Psoas muscle (tissue), 8 donors: ENCODE measurements around the gene MMD2. TPM values are rescaled to one million over a fixed set of nuclear protein-coding genes. Genes with fewer than 3 reads are reported as not detected.

Experiments used
- ATAC-seq, 4 donors: fragments of 200-7000 bp; cut with Tn5 transposase; one replicate each; pipeline ENCODE4 v1.9.1; 2020; ENCODE audit warnings: moderate library complexity in 3 of 4, mild to moderate bottlenecking in 2 of 4
- DNase-seq, 2 donors: peaks; one replicate each; pipeline ENCODE4 v3.0.0-alpha.2; 2020
- H3K27ac ChIP-seq: fragments of 200-600 bp; one replicate; pipeline ENCODE4 v1.8.0; 2022
- H3K27me3 ChIP-seq, 3 donors: fragments of 200-600 bp in 1 of 3; one replicate each; pipeline versions ENCODE4 v1.6.1 to v1.8.0; 2013 to 2022; ENCODE audit warnings: low read length in 2 of 3, mild to moderate bottlenecking in 2 of 3, moderate library complexity in 1 of 3; ENCODE audit not compliant: insufficient read depth in 3 of 3
- H3K36me3 ChIP-seq, 2 donors: fragments of 200-600 bp in 1 of 2; one replicate each; pipeline versions ENCODE4 v1.6.1 to v1.8.0; 2013 to 2022; ENCODE audit warnings: low read depth in 1 of 2, mild to moderate bottlenecking in 1 of 2, moderate library complexity in 1 of 2; ENCODE audit not compliant: insufficient read depth in 1 of 2
- H3K4me1 ChIP-seq: fragments of 200-600 bp; one replicate; pipeline ENCODE4 v1.8.0; 2022
- H3K4me3 ChIP-seq: fragments of 200-600 bp; one replicate; pipeline ENCODE4 v1.8.0; 2022; ENCODE audit warnings: mild to moderate bottlenecking
- H3K9me3 ChIP-seq: fragments of 200-600 bp; one replicate; pipeline ENCODE4 v1.8.0; 2022
- WGBS, 3 donors: extraction: QIAGEN DNeasy Blood & Tissue Kit; methylation state at CpG; one replicate each; pipeline versions ENCODE4 v1.1.6 to v1.1.7; 2013; 5-methylcytosine and 5-hydroxymethylcytosine counted together
- intact Hi-C, 2 donors: fragments of 100-400 bp; cut with DNase I; formaldehyde crosslinking; loops; one replicate each; pipeline versions ENCODE4 v1.11.0 to v1.14.2; 2022
- polyA plus RNA-seq, 3 donors: library from polyadenylated mRNA; stranded (reverse); fragments of 200-250 nt; gene quantifications; one replicate each; pipeline ENCODE4 v1.2.3, GENCODE V29; 2013
- total RNA-seq, 4 donors: library from RNA; stranded (reverse); fragmentation: NEBNext Ultra II Directional in 2 of 4; extraction: Animal tissue kit (Norgen Biotek cat#: 25700) in 2 of 4; gene quantifications; one replicate each; pipeline versions ENCODE4 v1.2.1 to v1.2.4, GENCODE V29; 2021 to 2023
- TF ChIP-seq, protein P1 (sequence below): fragments of 200-600 bp; IDR thresholded peaks from one replicate; pipeline ENCODE4 v1.8.0; 2022; ENCODE audit warnings: antibody characterized with exemption
- donor health status: healthy with polysubstance abuse.
- donor health status: DM: no; HTN: no; CAD: no; lungs with moderate emphysema.
- donor health status: Bipolar disorder and iron deficiency.
- donor health status: healthy.
- donor health status: DM: yes; HTN: yes; CAD: no.
- donor health status: DM: no; HTN: no; CAD: no.
- donor health status: DM: no; HTN: no; CAD: no.
- donor health status: DM: yes; HTN: yes; CAD: no.

The MMD2 gene
- total and polyA plus RNA-seq, 7 donors: 0.01 TPM; not detected in 6

DNA sequence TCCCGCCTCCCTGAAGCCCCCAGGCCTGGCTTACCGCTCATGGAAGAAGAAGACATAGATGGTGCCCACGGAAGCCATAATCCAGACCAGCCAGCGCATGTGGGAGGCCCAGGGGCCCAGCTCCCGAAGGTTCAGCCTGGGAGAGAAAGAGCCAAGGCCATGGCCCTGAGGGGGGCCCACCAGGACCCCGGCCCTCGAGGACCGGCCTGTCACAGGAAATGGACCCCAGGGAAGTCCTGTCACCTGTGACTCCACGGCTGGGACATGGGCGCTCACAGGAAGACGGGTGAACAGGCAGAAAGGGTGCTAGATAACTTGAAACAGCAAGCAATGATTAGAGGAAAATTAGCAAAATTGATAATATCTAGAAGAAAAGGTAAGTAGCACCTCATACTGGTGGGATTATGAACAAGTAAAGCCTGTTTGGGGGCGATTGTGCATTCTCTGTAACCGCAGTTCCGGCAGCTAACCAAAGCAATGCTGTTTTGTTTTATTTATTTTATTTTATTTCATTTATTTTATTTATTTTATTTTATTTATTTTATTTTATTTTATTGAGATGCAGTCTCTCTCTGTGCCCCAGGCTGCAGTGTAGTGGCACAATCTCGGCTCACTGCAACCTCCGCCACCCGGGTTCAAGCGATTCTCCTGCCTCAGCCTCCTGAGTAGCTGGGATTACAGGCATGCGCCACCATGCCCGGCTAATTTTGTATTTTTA, 47.7 kb downstream of the MMD2 start:
- TF ChIP-seq, protein P1, sequence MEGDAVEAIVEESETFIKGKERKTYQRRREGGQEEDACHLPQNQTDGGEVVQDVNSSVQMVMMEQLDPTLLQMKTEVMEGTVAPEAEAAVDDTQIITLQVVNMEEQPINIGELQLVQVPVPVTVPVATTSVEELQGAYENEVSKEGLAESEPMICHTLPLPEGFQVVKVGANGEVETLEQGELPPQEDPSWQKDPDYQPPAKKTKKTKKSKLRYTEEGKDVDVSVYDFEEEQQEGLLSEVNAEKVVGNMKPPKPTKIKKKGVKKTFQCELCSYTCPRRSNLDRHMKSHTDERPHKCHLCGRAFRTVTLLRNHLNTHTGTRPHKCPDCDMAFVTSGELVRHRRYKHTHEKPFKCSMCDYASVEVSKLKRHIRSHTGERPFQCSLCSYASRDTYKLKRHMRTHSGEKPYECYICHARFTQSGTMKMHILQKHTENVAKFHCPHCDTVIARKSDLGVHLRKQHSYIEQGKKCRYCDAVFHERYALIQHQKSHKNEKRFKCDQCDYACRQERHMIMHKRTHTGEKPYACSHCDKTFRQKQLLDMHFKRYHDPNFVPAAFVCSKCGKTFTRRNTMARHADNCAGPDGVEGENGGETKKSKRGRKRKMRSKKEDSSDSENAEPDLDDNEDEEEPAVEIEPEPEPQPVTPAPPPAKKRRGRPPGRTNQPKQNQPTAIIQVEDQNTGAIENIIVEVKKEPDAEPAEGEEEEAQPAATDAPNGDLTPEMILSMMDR: no peak
- no peaks in the 10 kb centered on the region for H3K9me3 ChIP-seq
- no peaks in the 10 kb centered on the region for H3K27me3 ChIP-seq
- 88 to 91% (median 89%) methylated on average over 20 of the region's 20 CpGs for WGBS, 3 donors
- intact Hi-C loops: no loop called here
- no peaks in the 10 kb centered on the region for H3K36me3 ChIP-seq
- no peak for ATAC-seq
- H3K4me3 ChIP-seq: no peak overlapping the region
- no peaks in the 10 kb centered on the region for H3K4me1 ChIP-seq
- H3K27ac ChIP-seq: no peak overlapping the region
- no peak for DNase-seq

DNA sequence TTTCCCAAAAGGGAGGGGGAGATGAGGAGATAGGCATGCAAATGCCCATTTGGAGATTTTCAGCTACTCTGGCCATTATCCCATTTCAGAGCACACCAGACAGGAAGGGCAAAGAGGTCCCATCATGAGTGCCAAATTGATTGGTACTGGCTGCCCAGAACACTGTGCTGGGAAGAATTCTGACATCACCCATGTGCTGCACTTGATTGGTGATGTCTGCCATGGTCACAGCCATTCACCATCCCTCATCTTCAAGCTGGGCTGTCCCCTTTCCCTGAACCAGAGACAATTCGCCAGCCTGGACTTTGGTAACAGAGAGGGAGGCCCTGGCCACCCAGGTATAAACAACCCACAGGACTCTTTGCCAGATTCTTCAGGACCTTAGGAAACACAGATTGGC, 52.3 kb downstream of the MMD2 start:
- no peak for ATAC-seq
- H3K27ac ChIP-seq: no peak overlapping the region

DNA sequence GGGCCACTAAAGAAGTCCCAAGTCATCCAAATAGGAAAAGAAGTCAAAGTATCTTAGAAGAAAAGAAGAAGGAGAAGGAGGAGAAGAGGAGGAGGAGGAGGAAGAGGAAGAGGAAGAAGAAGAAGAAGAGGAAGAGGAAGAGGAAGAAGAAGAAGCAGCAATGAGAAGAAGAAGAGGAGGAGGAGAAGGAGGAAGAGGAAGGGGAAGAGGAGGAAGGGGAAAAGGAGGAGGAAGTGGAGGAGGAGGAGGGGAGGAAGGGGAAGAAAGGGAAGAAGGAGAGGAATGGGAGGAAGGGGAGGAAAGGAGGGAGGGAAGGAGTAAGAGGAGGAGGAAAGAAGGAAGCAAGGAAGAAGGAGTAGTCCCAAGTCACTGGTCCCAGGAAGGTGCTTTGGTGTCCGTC, 53.8 kb downstream of the MMD2 start:
- Histone ChIP-seq H3K4me3 (no peak overlapping the region), H3K27me3 (peaks cover 0 to 12% (median 4%) of the 10 kb centered on the region in 3 donors), H3K4me1 (no peaks in the 10 kb centered on the region), H3K9me3 (no peaks in the 10 kb centered on the region), H3K27ac (no peak overlapping the region), H3K36me3 (no peaks in the 10 kb centered on the region)
- ATAC-seq: no peak
- TF ChIP-seq, protein P1: no peak
- DNase-seq: no peak
- intact Hi-C loops: no loop called here
- WGBS, 3 donors: 61 to 88% (median 71%) methylated on average over 1 of the region's 1 CpG

More for the DNA sequence above, 52.3 kb downstream of the MMD2 start:
- H3K4me1 ChIP-seq: no peaks in the 10 kb centered on the region
- TF ChIP-seq, protein P1: no peak
- intact Hi-C loops: no loop called here
- no peaks in the 10 kb centered on the region for H3K36me3 ChIP-seq
- DNase-seq: no peak
- no peak overlapping the region for H3K4me3 ChIP-seq
- WGBS, 3 donors: 70 to 91% (median 88%) methylated on average over 1 of the region's 1 CpG
- H3K27me3 ChIP-seq: peaks cover 0 to 10% (median 4%) of the 10 kb centered on the region in 3 donors
- H3K9me3 ChIP-seq: no peaks in the 10 kb centered on the region

DNA sequence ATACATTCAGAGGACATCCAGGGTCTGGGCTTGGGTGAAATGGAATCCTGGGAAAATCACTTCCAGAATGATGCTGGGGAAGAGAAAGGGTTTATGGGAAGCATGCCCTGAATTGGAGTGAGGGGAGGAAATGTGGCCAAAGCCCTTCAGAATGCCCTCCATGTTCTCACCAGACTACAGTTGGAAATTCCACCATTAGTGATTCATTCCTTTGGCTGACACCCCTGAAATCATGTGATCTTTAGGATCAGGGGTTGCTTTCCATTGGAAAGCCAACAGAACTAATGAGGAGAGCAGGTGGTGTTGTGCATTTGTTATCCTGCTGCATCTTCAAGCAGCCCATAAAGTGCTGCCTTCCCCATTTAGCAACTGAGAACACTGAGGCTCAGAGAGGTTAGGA, 54.6 kb downstream of the MMD2 start:
- no peaks in the 10 kb centered on the region for H3K36me3 ChIP-seq
- ATAC-seq: no peak

More for the DNA sequence above, 54.6 kb downstream of the MMD2 start:
- no peak overlapping the region for H3K4me3 ChIP-seq
- H3K4me1 ChIP-seq: no peaks in the 10 kb centered on the region
- intact Hi-C loops: no loop called here
- DNase-seq: no peak
- H3K27me3 ChIP-seq: peaks cover 0 to 16% (median 4%) of the 10 kb centered on the region in 3 donors
- TF ChIP-seq, protein P1: no peak
- H3K27ac ChIP-seq: no peak overlapping the region
- no peaks in the 10 kb centered on the region for H3K9me3 ChIP-seq
